SK-N-SH (cell line): Measurements from ENCODE around the gene PARD3B. TPM values are rescaled to one million over a fixed set of nuclear protein-coding genes. Genes with fewer than 3 reads are reported as not detected.

Experiments used
- CTCF ChIA-PET: fragments of 300-600, 350-600 bp; formaldehyde crosslinking; extraction: SDS; loops from one replicate; lab custom pipeline; 2021; lab: Yijun Ruan, JAX
- POLR2A ChIA-PET: fragments of 350-600 bp; sonication (Branson Sonifier 250); formaldehyde crosslinking; extraction: SDS; loops from one replicate; lab custom pipeline; 2020; ENCODE audit warnings: antibody characterized with exemption, inconsistent platforms; lab: Yijun Ruan, JAX
- DNase-seq: peaks from one replicate; pipeline ENCODE4 v3.0.0; 2012
- H2AFZ ChIP-seq: fragments of 200-600 bp; sonication (generic); 2 replicates; pipeline ENCODE4 v1.8.1; 2016; ENCODE audit warnings: antibody characterized with exemption, mild to moderate bottlenecking, low read depth
- H3F3A ChIP-seq: fragments of 200-600 bp; sonication (generic); replicated peaks from 2 replicates; pipeline ENCODE3; 2016; ENCODE audit warnings: antibody characterized with exemption, mild to moderate bottlenecking; ENCODE audit not compliant: insufficient read depth
- H3K27ac ChIP-seq, 2 experiments: fragments of 200-500 bp in 1 of 2; fragments of 200-600 bp in 1 of 2; sonication (Bioruptor generic) in 1 of 2; sonication (generic), shearing (Covaris generic) in 1 of 2; 2 replicates each; pipeline versions ENCODE4 v1.5.1 to v1.6.1; 2014 to 2016; ENCODE audit warnings: low read depth in 2 of 2, inconsistent platforms in 1 of 2, low read length in 1 of 2, mild to moderate bottlenecking in 1 of 2, mixed read lengths in 1 of 2
- H3K27me3 ChIP-seq: fragments of 200-600 bp; sonication (generic), shearing (Covaris generic); 2 replicates; pipeline ENCODE4 v1.6.1; 2016; ENCODE audit warnings: mixed run types; ENCODE audit not compliant: insufficient read depth
- H3K36me3 ChIP-seq, 2 experiments: fragments of 200-500 bp in 1 of 2; fragments of 200-600 bp in 1 of 2; sonication (Bioruptor generic) in 1 of 2; sonication (generic) in 1 of 2; replicated peaks in 1 of 2; 2 replicates each; pipeline versions ENCODE3 to v1.5.1; 2014 to 2016; ENCODE audit warnings: low read length in 1 of 2, mild to moderate bottlenecking in 1 of 2; ENCODE audit not compliant: insufficient read depth in 2 of 2, control insufficient read depth in 1 of 2
- H3K4me1 ChIP-seq, 2 experiments: fragments of 200-500 bp in 1 of 2; fragments of 200-600 bp in 1 of 2; sonication (Bioruptor generic) in 1 of 2; sonication (generic), shearing (Covaris generic) in 1 of 2; 2 replicates each; pipeline versions ENCODE4 v1.5.1 to v1.6.1; 2014 to 2016; ENCODE audit warnings: low read depth in 1 of 2, low read length in 1 of 2, mixed run types in 1 of 2; ENCODE audit not compliant: insufficient read depth in 2 of 2, control insufficient read depth in 1 of 2
- H3K4me2 ChIP-seq: fragments of 200-600 bp; sonication (generic), shearing (Covaris generic); 2 replicates; pipeline ENCODE4 v1.6.1; 2017; ENCODE audit warnings: mixed run types
- H3K4me3 ChIP-seq, 2 experiments: fragments of 200-500 bp in 1 of 2; fragments of 200-600 bp in 1 of 2; sonication (Bioruptor generic) in 1 of 2; sonication (generic), shearing (Covaris generic) in 1 of 2; 2 replicates each; pipeline versions ENCODE4 v1.5.1 to v1.8.1; 2014 to 2016; ENCODE audit warnings: low read depth in 2 of 2, inconsistent platforms in 1 of 2, low read length in 1 of 2, mild to moderate bottlenecking in 1 of 2, mixed read lengths in 1 of 2, moderate library complexity in 1 of 2
- H3K79me2 ChIP-seq: fragments of 200-600 bp; sonication (generic); 2 replicates; pipeline ENCODE4 v1.8.1; 2017; ENCODE audit warnings: mild to moderate bottlenecking; ENCODE audit not compliant: insufficient read depth
- H3K9ac ChIP-seq: fragments of 200-600 bp; sonication (generic); 2 replicates; pipeline ENCODE4 v1.6.1; 2017; ENCODE audit warnings: mixed run types
- H3K9me2 ChIP-seq: fragments of 200-600 bp; sonication (generic); 2 replicates; pipeline ENCODE4 v1.6.1; 2017; ENCODE audit warnings: mixed run types
- H3K9me3 ChIP-seq: fragments of 200-600 bp; sonication (generic); 2 replicates; pipeline ENCODE4 v1.6.1; 2017; ENCODE audit warnings: mixed run types, mild to moderate bottlenecking, moderate library complexity
- H4K20me1 ChIP-seq: fragments of 200-600 bp; sonication (generic); 2 replicates; pipeline ENCODE4 v1.6.1; 2017; ENCODE audit warnings: mild to moderate bottlenecking, mixed run types; ENCODE audit not compliant: insufficient read depth
- ELF1 ChIP-seq: IDR thresholded peaks from 2 replicates; pipeline ENCODE4 v1.4.0; 2012
- EP300 ChIP-seq, 2 experiments: IDR thresholded peaks; 2 replicates each; pipeline versions ENCODE4 v1.4.0 to v1.6.1; 2012; ENCODE audit warnings: borderline replicate concordance in 1 of 2, low read depth in 1 of 2, low read length in 1 of 2
- EZH2phosphoT487 ChIP-seq: fragments of 200-600 bp; sonication (generic); IDR thresholded peaks from 2 replicates; pipeline ENCODE4 v1.6.1; 2017; ENCODE audit warnings: low read depth, mixed run types, mild to moderate bottlenecking, antibody characterized with exemption, moderate library complexity, borderline replicate concordance
- FOXM1 ChIP-seq: IDR thresholded peaks from 2 replicates; pipeline ENCODE4 v1.4.0; 2012; ENCODE audit warnings: low read depth, mild to moderate bottlenecking
- GATA2 ChIP-seq: sonication (generic); formaldehyde crosslinking; IDR thresholded peaks from 2 replicates; pipeline ENCODE4 v1.5.0; 2020; ENCODE audit warnings: mild to moderate bottlenecking, missing genetic modification reagents
- MXI1 ChIP-seq: IDR thresholded peaks from 2 replicates; pipeline ENCODE4 v1.6.1; 2012; ENCODE audit warnings: mild to moderate bottlenecking, low read depth, low read length, improper control_type of control experiment
- NRF1 ChIP-seq: IDR thresholded peaks from 2 replicates; pipeline ENCODE4 v1.6.1; 2012; ENCODE audit warnings: low read depth, mild to moderate bottlenecking, low read length
- RFX5 ChIP-seq: IDR thresholded peaks from 2 replicates; pipeline ENCODE4 v1.6.1; 2012; ENCODE audit warnings: mild to moderate bottlenecking, improper control_type of control experiment, low read length
- RXRA ChIP-seq: IDR thresholded peaks from 2 replicates; pipeline ENCODE4 v1.4.0; 2012; ENCODE audit warnings: low read depth, mild to moderate bottlenecking, borderline replicate concordance
- TAF1 ChIP-seq: IDR thresholded peaks from 2 replicates; pipeline ENCODE4 v1.6.1; 2012; ENCODE audit warnings: low read depth, mild to moderate bottlenecking, low read length, moderate library complexity, borderline replicate concordance
- TCF12 ChIP-seq: IDR thresholded peaks from 2 replicates; pipeline ENCODE4 v1.4.0; 2012
- TEAD4 ChIP-seq: IDR thresholded peaks from 2 replicates; pipeline ENCODE4 v1.4.0; 2012; ENCODE audit warnings: mild to moderate bottlenecking, borderline replicate concordance; ENCODE audit not compliant: insufficient read depth
- YY1 ChIP-seq: IDR thresholded peaks from 2 replicates; pipeline ENCODE4 v1.4.0; 2012; ENCODE audit warnings: low read depth, mild to moderate bottlenecking
- WGBS: methylation state at CpG from one replicate; pipeline ENCODE4 v1.1.6; 2017; ENCODE audit warnings: low lambda C conversion rate; 5-methylcytosine and 5-hydroxymethylcytosine counted together
- polyA plus RNA-seq, 3 experiments: library from polyadenylated mRNA; depleted of rRNA; stranded (reverse); fragments of >200 nt; gene quantifications; 2 replicates each; pipeline ENCODE4 v1.2.3, GENCODE V29; 2012
- TF ChIP-seq, protein P1 (sequence below): IDR thresholded peaks from 2 replicates; pipeline ENCODE4 v1.4.0; 2012; ENCODE audit warnings: low read depth, borderline replicate concordance
- TF ChIP-seq, protein P2 (sequence below): fragments of 150-350 bp; IDR thresholded peaks from 2 replicates; pipeline ENCODE4 v1.6.1; 2016; ENCODE audit warnings: mild to moderate bottlenecking, low read depth, low read length
- TF ChIP-seq, protein P3 (sequence below): IDR thresholded peaks from 2 replicates; pipeline ENCODE4 v1.4.0; 2012; ENCODE audit warnings: low read depth
- TF ChIP-seq, protein P4 (sequence below): IDR thresholded peaks from 2 replicates; pipeline ENCODE4 v1.4.0; 2012; ENCODE audit warnings: low read depth, borderline replicate concordance
- TF ChIP-seq, protein P5 (sequence below): fragments of 150-350 bp; IDR thresholded peaks from 2 replicates; pipeline ENCODE4 v1.6.1; 2017; ENCODE audit warnings: antibody characterized with exemption, low read length, low read depth, borderline replicate concordance
- TF ChIP-seq, protein P6 (sequence below): IDR thresholded peaks from 2 replicates; pipeline ENCODE4 v1.6.1; 2012; ENCODE audit warnings: mild to moderate bottlenecking, low read depth, low read length, moderate library complexity

PARD3B gene
- polyA plus RNA-seq, 1 of the 3 experiments (the other 2 are of a cell fraction): 0.87 TPM

DNA sequence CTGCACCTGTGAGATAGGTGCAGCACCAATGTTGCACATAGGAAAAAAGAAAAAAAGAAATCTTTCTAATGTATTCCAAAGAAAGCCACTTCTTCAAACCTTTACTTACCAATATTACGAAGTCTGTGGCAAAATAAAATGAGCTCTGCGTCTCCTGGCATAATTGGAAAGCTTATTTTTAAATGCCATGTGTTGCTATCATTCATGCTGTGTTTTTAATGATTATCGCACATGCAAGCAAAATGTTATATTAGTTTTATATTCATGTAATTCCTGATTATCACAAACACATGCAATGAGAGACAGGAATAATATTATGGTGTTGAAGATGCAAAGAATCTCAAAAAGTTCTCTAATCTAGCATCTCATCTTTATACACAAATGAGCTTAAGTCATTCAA, 47.0 kb upstream of the PARD3B start:
- CTCF ChIA-PET: interaction anchor here (0.9 to 1.0 kb wide), 2 partner anchors 12 to 386 kb away, joined by 3 to 4 read pairs; no protein-coding TSS in a partner anchor
- Histone ChIP-seq H3K4me2 (no peak overlapping the region), H3K4me1 (peaks cover 0 to 5% of the 10 kb centered on the region in 2 experiments; a peak in 2 of 4 replicates), H3K27ac (no peak overlapping the region), H3K4me3 (no peak overlapping the region)
- DNase-seq: no peak
- TF ChIP-seq GATA2: no peak
- TF ChIP-seq, protein P1, sequence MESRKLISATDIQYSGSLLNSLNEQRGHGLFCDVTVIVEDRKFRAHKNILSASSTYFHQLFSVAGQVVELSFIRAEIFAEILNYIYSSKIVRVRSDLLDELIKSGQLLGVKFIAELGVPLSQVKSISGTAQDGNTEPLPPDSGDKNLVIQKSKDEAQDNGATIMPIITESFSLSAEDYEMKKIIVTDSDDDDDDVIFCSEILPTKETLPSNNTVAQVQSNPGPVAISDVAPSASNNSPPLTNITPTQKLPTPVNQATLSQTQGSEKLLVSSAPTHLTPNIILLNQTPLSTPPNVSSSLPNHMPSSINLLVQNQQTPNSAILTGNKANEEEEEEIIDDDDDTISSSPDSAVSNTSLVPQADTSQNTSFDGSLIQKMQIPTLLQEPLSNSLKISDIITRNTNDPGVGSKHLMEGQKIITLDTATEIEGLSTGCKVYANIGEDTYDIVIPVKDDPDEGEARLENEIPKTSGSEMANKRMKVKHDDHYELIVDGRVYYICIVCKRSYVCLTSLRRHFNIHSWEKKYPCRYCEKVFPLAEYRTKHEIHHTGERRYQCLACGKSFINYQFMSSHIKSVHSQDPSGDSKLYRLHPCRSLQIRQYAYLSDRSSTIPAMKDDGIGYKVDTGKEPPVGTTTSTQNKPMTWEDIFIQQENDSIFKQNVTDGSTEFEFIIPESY: no peak
- TF ChIP-seq, protein P2, sequence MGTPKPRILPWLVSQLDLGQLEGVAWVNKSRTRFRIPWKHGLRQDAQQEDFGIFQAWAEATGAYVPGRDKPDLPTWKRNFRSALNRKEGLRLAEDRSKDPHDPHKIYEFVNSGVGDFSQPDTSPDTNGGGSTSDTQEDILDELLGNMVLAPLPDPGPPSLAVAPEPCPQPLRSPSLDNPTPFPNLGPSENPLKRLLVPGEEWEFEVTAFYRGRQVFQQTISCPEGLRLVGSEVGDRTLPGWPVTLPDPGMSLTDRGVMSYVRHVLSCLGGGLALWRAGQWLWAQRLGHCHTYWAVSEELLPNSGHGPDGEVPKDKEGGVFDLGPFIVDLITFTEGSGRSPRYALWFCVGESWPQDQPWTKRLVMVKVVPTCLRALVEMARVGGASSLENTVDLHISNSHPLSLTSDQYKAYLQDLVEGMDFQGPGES: no peak
- TF ChIP-seq YY1: no peak
- TF ChIP-seq RXRA: no peak
- TF ChIP-seq, protein P3, sequence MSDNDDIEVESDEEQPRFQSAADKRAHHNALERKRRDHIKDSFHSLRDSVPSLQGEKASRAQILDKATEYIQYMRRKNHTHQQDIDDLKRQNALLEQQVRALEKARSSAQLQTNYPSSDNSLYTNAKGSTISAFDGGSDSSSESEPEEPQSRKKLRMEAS: no peak
- TF ChIP-seq ELF1: no peak
- TF ChIP-seq FOXM1: no peak
- TF ChIP-seq TCF12: no peak
- no peak for TF ChIP-seq TAF1
- TF ChIP-seq, protein P4, sequence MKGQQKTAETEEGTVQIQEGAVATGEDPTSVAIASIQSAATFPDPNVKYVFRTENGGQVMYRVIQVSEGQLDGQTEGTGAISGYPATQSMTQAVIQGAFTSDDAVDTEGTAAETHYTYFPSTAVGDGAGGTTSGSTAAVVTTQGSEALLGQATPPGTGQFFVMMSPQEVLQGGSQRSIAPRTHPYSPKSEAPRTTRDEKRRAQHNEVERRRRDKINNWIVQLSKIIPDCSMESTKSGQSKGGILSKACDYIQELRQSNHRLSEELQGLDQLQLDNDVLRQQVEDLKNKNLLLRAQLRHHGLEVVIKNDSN: no peak
- no peak for TF ChIP-seq MXI1
- no peak for TF ChIP-seq TEAD4
- TF ChIP-seq, all 33 proteins: peak for 0
- 59% methylated on average over 3 of the region's 3 CpGs for WGBS
- H3F3A ChIP-seq: no peaks in the 10 kb centered on the region
- H2AFZ ChIP-seq: no peak overlapping the region
- no peak overlapping the region for H3K9ac ChIP-seq
- H4K20me1 ChIP-seq: no peaks in the 10 kb centered on the region
- H3K79me2 ChIP-seq: no peaks in the 10 kb centered on the region
- no peaks in the 10 kb centered on the region for H3K36me3 ChIP-seq
- POLR2A ChIA-PET: no interaction called here
- H3K9me2 ChIP-seq: no peaks in the 10 kb centered on the region
- no peaks in the 10 kb centered on the region for H3K9me3 ChIP-seq
- no peaks in the 10 kb centered on the region for H3K27me3 ChIP-seq

DNA sequence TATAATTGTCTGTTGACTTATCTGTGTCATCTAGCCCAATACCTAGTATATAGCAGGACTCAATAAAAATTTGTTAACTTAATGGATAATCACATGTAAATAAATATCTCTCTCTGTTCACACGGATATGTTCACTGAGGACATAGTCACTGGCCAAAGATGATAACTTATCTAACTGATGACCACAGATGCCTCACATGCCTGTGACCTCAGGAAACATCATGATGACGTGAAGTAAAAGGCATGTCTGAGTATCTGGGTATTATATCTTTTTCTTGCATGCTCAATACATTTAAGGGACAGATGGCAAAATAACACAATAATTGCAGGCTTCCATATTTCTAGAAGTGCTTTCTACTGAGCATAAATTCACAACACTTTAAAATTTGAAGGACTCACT, 41.4 kb upstream of the PARD3B start:
- TF ChIP-seq, protein P5, sequence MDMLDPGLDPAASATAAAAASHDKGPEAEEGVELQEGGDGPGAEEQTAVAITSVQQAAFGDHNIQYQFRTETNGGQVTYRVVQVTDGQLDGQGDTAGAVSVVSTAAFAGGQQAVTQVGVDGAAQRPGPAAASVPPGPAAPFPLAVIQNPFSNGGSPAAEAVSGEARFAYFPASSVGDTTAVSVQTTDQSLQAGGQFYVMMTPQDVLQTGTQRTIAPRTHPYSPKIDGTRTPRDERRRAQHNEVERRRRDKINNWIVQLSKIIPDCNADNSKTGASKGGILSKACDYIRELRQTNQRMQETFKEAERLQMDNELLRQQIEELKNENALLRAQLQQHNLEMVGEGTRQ: no peak
- no peak for TF ChIP-seq EZH2phosphoT487
- no peak for TF ChIP-seq EP300 (IDR thresholded peaks at IDR 0.05; ENCODE audit: borderline replicate concordance in 1 of 2, low read depth in 1 of 2, low read length in 1 of 2)
- TF ChIP-seq, protein P6, sequence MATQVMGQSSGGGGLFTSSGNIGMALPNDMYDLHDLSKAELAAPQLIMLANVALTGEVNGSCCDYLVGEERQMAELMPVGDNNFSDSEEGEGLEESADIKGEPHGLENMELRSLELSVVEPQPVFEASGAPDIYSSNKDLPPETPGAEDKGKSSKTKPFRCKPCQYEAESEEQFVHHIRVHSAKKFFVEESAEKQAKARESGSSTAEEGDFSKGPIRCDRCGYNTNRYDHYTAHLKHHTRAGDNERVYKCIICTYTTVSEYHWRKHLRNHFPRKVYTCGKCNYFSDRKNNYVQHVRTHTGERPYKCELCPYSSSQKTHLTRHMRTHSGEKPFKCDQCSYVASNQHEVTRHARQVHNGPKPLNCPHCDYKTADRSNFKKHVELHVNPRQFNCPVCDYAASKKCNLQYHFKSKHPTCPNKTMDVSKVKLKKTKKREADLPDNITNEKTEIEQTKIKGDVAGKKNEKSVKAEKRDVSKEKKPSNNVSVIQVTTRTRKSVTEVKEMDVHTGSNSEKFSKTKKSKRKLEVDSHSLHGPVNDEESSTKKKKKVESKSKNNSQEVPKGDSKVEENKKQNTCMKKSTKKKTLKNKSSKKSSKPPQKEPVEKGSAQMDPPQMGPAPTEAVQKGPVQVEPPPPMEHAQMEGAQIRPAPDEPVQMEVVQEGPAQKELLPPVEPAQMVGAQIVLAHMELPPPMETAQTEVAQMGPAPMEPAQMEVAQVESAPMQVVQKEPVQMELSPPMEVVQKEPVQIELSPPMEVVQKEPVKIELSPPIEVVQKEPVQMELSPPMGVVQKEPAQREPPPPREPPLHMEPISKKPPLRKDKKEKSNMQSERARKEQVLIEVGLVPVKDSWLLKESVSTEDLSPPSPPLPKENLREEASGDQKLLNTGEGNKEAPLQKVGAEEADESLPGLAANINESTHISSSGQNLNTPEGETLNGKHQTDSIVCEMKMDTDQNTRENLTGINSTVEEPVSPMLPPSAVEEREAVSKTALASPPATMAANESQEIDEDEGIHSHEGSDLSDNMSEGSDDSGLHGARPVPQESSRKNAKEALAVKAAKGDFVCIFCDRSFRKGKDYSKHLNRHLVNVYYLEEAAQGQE: no peak
- TF ChIP-seq RFX5: no peak
- TF ChIP-seq NRF1: no peak
- TF ChIP-seq FOXM1: no peak
- H3K27me3 ChIP-seq: no peaks in the 10 kb centered on the region
- H3K9me2 ChIP-seq: no peaks in the 10 kb centered on the region
- no peaks in the 10 kb centered on the region for H3K9me3 ChIP-seq
- no peak overlapping the region for H3K4me2 ChIP-seq
- H3K4me1 ChIP-seq: peaks cover 0 to 5% of the 10 kb centered on the region in 2 experiments; a peak in 1 of 4 replicates
- no peaks in the 10 kb centered on the region for H3K79me2 ChIP-seq
- H3F3A ChIP-seq: no peaks in the 10 kb centered on the region
- DNase-seq: no peak
- H3K4me3 ChIP-seq: no peak overlapping the region
- H3K27ac ChIP-seq: no peak overlapping the region
- no peak overlapping the region for H2AFZ ChIP-seq
- POLR2A ChIA-PET: no interaction called here
- CTCF ChIA-PET: no interaction called here
- H4K20me1 ChIP-seq: no peaks in the 10 kb centered on the region
- H3K36me3 ChIP-seq: no peaks in the 10 kb centered on the region
- H3K9ac ChIP-seq: no peak overlapping the region
- 58% methylated on average over 2 of the region's 2 CpGs for WGBS
